ENCODE data around the gene ZSCAN5A. TPM values are rescaled to one million over a fixed set of nuclear protein-coding genes. Genes with fewer than 3 reads are reported as not detected.
A peak's percentile ranks its signal among the peaks of the same experiment; 100 is the strongest.

Gene ZSCAN5A
- total and polyA plus RNA-seq, 9 of the 15 experiments (the other 6 are each of a cell fraction or from before 2014, with no cell fraction given), result 5.8 to 15.3 (median 11.8) TPM

DNA sequence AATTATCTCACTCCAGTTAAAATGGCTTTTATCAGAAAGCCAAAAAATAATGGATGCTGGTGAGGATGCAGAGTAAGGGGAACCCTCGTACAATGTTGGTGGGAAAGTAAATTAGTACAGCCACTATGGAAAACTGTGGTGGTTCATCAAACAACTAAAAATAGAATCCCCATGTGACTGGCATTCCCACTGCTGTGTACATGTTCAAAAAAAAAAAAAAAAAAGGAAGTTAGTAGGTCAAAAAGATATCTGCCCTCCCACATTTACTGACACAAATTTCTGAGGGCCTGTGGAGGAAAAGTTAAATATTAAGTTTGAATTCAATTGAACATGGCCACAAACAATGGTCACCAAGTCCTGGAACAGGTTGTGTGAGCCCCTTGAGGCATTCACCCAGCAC is 9.8 kb upstream of the ZSCAN5A start (continued):
- TF ChIP-seq MEF2D (tag; conservative IDR thresholded peaks at IDR 0.05; ENCODE audit: low read depth) (peak; percentile 48; the same call in 1 of the 2 replicates), MEF2A (IDR thresholded peaks at IDR 0.05; ENCODE audit: control insufficient read depth, low read depth, low read length) (0 out of 2 replicates have a peak, but pooled peaks have one; percentile 32), CHD7 (IDR thresholded peaks at IDR 0.05; ENCODE audit: low read depth, low read length) (no peak), NCOA2 (IDR thresholded peaks at IDR 0.05; ENCODE audit: partially characterized antibody in 2 of 2) (no peak), RNF2 (IDR thresholded peaks at IDR 0.05) (no peak), POLR2G (IDR thresholded peaks at IDR 0.05; ENCODE audit: low read depth, low read length) (no peak), SAP30 (IDR thresholded peaks at IDR 0.05; ENCODE audit: borderline replicate concordance, insufficient read depth, low read depth, low read length, poor library complexity, severe bottlenecking) (no peak), MXI1 (IDR thresholded peaks at IDR 0.05; ENCODE audit: low read depth, low read length) (no peak), ZNF444 (CRISPR knock-in tag; IDR thresholded peaks at IDR 0.05) (no peak), ZNF699 (CRISPR knock-in tag; IDR thresholded peaks at IDR 0.05; ENCODE audit: insufficient replicate concordance) (no peak)
- TF ChIP-seq, protein P1, sequence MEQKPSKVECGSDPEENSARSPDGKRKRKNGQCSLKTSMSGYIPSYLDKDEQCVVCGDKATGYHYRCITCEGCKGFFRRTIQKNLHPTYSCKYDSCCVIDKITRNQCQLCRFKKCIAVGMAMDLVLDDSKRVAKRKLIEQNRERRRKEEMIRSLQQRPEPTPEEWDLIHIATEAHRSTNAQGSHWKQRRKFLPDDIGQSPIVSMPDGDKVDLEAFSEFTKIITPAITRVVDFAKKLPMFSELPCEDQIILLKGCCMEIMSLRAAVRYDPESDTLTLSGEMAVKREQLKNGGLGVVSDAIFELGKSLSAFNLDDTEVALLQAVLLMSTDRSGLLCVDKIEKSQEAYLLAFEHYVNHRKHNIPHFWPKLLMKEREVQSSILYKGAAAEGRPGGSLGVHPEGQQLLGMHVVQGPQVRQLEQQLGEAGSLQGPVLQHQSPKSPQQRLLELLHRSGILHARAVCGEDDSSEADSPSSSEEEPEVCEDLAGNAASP (IDR thresholded peaks at IDR 0.05), result no peak

Measured in K562 (cell line).